ENCODE results near the gene RTTN.

Gene RTTN

GRCh38 chr18:70046796-70047195 is 158.7 kb downstream of the RTTN start:
- no peak overlapping the region for H3K4me3 ChIP-seq (ENCODE audit: low read depth, low read length)

GRCh38 chr18:70046207-70046606 is 159.3 kb downstream of the RTTN start:
- H3K4me3 ChIP-seq (ENCODE audit: low read depth, low read length), result no peak overlapping the region
- no peak for TF ChIP-seq CTCF (IDR thresholded peaks at IDR 0.05; ENCODE audit: low read depth, low read length, missing control alignments)
- in situ Hi-C loops (cut with HindIII; ENCODE audit: low pct_ligation_motif_present, low sequenced_read_pairs), result no loop called here
- H3K27ac ChIP-seq, result no peak overlapping the region
- H3K27me3 ChIP-seq (replicated peaks), result no peaks in the 10 kb centered on the region
- H3K36me3 ChIP-seq (replicated peaks), result no peaks in the 10 kb centered on the region
- no peak for DNase-seq

More at GRCh38 chr18:70046796-70047195, 158.7 kb downstream of the RTTN start:
- H3K27me3 ChIP-seq (replicated peaks), result no peaks in the 10 kb centered on the region
- in situ Hi-C loops (cut with HindIII; ENCODE audit: low pct_ligation_motif_present, low sequenced_read_pairs), result no loop called here
- DNase-seq, result no peak
- H3K36me3 ChIP-seq (replicated peaks), result no peaks in the 10 kb centered on the region
- TF ChIP-seq CTCF (IDR thresholded peaks at IDR 0.05; ENCODE audit: low read depth, low read length, missing control alignments), result no peak
- no peak overlapping the region for H3K27ac ChIP-seq

GRCh38 chr18:70044632-70045031 is 160.9 kb downstream of the RTTN start:
- Histone ChIP-seq H3K4me3 (ENCODE audit: low read depth, low read length) (no peak overlapping the region), H3K36me3 (replicated peaks) (no peaks in the 10 kb centered on the region), H3K27me3 (replicated peaks) (no peaks in the 10 kb centered on the region), H3K27ac (peak overlapping the region; percentile 76)
- peak; percentile 97 for DNase-seq
- no peak for TF ChIP-seq CTCF (IDR thresholded peaks at IDR 0.05; ENCODE audit: low read depth, low read length, missing control alignments)
- in situ Hi-C loops (cut with HindIII; ENCODE audit: low pct_ligation_motif_present, low sequenced_read_pairs), result no loop called here

- no peak for DNase-seq
- in situ Hi-C loops (cut with HindIII; ENCODE audit: low pct_ligation_motif_present, low sequenced_read_pairs), result no loop called here
- H3K4me3 ChIP-seq (ENCODE audit: low read depth, low read length), result no peak overlapping the region
- no peak overlapping the region for H3K27ac ChIP-seq
- no peak for TF ChIP-seq CTCF (IDR thresholded peaks at IDR 0.05; ENCODE audit: low read depth, low read length, missing control alignments)
- no peaks in the 10 kb centered on the region for H3K27me3 ChIP-seq (replicated peaks)
- no peaks in the 10 kb centered on the region for H3K36me3 ChIP-seq (replicated peaks)
Measured at GRCh38 chr18:70041459-70042050, 163.9 kb downstream of the RTTN start.

GRCh38 chr18:70039186-70039585 is 166.3 kb downstream of the RTTN start:
- in situ Hi-C loops (cut with HindIII; ENCODE audit: low pct_ligation_motif_present, low sequenced_read_pairs), result no loop called here
- TF ChIP-seq CTCF (IDR thresholded peaks at IDR 0.05; ENCODE audit: low read depth, low read length, missing control alignments), result no peak
- Histone ChIP-seq H3K4me3 (ENCODE audit: low read depth, low read length) (no peak overlapping the region), H3K27ac (no peak overlapping the region), H3K27me3 (replicated peaks) (no peaks in the 10 kb centered on the region), H3K36me3 (replicated peaks) (no peaks in the 10 kb centered on the region)
- DNase-seq, result no peak

- DNase-seq, result no peak
- Histone ChIP-seq H3K4me3 (ENCODE audit: low read depth, low read length) (no peak overlapping the region), H3K36me3 (replicated peaks) (no peaks in the 10 kb centered on the region), H3K27me3 (replicated peaks) (no peaks in the 10 kb centered on the region), H3K27ac (no peak overlapping the region)
- no peak for TF ChIP-seq CTCF (IDR thresholded peaks at IDR 0.05; ENCODE audit: low read depth, low read length, missing control alignments)
- in situ Hi-C loops (cut with HindIII; ENCODE audit: low pct_ligation_motif_present, low sequenced_read_pairs), result no loop called here
Measured at GRCh38 chr18:70037431-70038061, 167.9 kb downstream of the RTTN start.
